ENCODE data around the gene SNCAIP. TPM values are rescaled to one million over a fixed set of nuclear protein-coding genes. Genes with fewer than 3 reads are reported as not detected.

The SNCAIP gene
- total and polyA plus RNA-seq, 2 experiments from 2014 or later: 6.1 to 11.9 TPM

DNA sequence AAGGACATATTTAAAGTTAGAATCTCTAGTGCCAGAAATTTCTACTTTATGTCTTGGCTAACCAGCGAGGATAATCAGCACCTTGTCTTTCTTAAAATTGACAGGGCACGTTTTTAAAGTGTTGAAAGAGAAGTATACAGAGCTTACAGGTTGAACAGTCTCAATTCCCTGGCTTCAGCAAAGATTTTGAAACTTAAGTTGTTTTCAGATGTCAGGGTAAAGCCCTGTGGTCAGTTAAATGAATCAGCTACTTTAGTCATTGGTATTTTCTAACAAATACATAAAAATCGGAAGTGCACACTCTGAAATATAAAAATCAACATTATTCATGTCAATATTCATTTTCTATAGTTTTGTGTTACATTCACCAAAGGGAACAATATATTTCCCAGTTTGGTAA, 29.1 kb downstream of the SNCAIP start:
- no peak for ATAC-seq
- no peaks in the 10 kb centered on the region for H3K36me3 Mint-ChIP-seq (ENCODE audit: low read depth)
- no peaks in the 10 kb centered on the region for H3K9me2 ChIP-seq (ENCODE audit: insufficient read depth)

More for the DNA sequence above, 29.1 kb downstream of the SNCAIP start:
- Histone ChIP-seq H3K4me3 (no peak overlapping the region), H3F3A (replicated peaks; ENCODE audit: low read depth) (no peaks in the 10 kb centered on the region), H3K4me1 (ENCODE audit: insufficient read depth) (no peaks in the 10 kb centered on the region), H2AFZ (no peak overlapping the region), H4K20me1 (replicated peaks; ENCODE audit: insufficient read depth) (no peaks in the 10 kb centered on the region), H3K27ac (ENCODE audit: low read depth) (no peak overlapping the region), H3K36me3 (ENCODE audit: insufficient read depth) (no peaks in the 10 kb centered on the region), H3K79me2 (replicated peaks; ENCODE audit: insufficient read depth) (no peaks in the 10 kb centered on the region), H3K27me3 (ENCODE audit: insufficient read depth) (no peaks in the 10 kb centered on the region), H3K4me2 (no peak overlapping the region)
- DNase-seq (ENCODE audit: low spot score): no peak
- no peaks in the 10 kb centered on the region for H3K4me1 Mint-ChIP-seq
- no peak overlapping the region for H3K4me3 Mint-ChIP-seq
- TF ChIP-seq, protein P1, sequence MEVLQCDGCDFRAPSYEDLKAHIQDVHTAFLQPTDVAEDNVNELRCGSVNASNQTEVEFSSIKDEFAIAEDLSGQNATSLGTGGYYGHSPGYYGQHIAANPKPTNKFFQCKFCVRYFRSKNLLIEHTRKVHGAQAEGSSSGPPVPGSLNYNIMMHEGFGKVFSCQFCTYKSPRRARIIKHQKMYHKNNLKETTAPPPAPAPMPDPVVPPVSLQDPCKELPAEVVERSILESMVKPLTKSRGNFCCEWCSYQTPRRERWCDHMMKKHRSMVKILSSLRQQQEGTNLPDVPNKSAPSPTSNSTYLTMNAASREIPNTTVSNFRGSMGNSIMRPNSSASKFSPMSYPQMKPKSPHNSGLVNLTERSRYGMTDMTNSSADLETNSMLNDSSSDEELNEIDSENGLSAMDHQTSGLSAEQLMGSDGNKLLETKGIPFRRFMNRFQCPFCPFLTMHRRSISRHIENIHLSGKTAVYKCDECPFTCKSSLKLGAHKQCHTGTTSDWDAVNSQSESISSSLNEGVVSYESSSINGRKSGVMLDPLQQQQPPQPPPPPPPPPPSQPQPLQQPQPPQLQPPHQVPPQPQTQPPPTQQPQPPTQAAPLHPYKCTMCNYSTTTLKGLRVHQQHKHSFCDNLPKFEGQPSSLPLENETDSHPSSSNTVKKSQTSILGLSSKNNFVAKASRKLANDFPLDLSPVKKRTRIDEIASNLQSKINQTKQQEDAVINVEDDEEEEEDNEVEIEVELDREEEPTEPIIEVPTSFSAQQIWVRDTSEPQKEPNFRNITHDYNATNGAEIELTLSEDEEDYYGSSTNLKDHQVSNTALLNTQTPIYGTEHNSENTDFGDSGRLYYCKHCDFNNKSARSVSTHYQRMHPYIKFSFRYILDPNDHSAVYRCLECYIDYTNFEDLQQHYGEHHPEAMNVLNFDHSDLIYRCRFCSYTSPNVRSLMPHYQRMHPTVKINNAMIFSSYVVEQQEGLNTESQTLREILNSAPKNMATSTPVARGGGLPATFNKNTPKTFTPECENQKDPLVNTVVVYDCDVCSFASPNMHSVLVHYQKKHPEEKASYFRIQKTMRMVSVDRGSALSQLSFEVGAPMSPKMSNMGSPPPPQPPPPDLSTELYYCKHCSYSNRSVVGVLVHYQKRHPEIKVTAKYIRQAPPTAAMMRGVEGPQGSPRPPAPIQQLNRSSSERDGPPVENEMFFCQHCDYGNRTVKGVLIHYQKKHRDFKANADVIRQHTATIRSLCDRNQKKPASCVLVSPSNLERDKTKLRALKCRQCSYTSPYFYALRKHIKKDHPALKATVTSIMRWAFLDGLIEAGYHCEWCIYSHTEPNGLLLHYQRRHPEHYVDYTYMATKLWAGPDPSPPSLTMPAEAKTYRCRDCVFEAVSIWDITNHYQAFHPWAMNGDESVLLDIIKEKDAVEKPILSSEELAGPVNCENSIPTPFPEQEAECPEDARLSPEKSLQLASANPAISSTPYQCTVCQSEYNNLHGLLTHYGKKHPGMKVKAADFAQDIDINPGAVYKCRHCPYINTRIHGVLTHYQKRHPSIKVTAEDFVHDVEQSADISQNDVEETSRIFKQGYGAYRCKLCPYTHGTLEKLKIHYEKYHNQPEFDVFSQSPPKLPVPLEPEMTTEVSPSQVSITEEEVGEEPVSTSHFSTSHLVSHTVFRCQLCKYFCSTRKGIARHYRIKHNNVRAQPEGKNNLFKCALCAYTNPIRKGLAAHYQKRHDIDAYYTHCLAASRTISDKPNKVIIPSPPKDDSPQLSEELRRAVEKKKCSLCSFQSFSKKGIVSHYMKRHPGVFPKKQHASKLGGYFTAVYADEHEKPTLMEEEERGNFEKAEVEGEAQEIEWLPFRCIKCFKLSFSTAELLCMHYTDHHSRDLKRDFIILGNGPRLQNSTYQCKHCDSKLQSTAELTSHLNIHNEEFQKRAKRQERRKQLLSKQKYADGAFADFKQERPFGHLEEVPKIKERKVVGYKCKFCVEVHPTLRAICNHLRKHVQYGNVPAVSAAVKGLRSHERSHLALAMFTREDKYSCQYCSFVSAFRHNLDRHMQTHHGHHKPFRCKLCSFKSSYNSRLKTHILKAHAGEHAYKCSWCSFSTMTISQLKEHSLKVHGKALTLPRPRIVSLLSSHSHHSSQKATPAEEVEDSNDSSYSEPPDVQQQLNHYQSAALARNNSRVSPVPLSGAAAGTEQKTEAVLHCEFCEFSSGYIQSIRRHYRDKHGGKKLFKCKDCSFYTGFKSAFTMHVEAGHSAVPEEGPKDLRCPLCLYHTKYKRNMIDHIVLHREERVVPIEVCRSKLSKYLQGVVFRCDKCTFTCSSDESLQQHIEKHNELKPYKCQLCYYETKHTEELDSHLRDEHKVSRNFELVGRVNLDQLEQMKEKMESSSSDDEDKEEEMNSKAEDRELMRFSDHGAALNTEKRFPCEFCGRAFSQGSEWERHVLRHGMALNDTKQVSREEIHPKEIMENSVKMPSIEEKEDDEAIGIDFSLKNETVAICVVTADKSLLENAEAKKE (CRISPR knock-in tag; IDR thresholded peaks at IDR 0.05): no peak
- TF ChIP-seq ZNF331 (CRISPR knock-in tag; IDR thresholded peaks at IDR 0.05; ENCODE audit: low read depth) (no peak), EZH2 (IDR thresholded peaks at IDR 0.05; ENCODE audit: low read depth, unreplicated experiment) (no peak), POLR2AphosphoS5 (IDR thresholded peaks at IDR 0.05; ENCODE audit: low read depth) (no peak), CREB1 (CRISPR knock-in tag; IDR thresholded peaks at IDR 0.05; ENCODE audit: low read depth) (no peak), JUNB (IDR thresholded peaks at IDR 0.05; ENCODE audit: unreplicated experiment) (no peak), STAT1 (IDR thresholded peaks at IDR 0.05; ENCODE audit: unreplicated experiment) (no peak), NANOG (IDR thresholded peaks at IDR 0.05; ENCODE audit: borderline replicate concordance) (no peak)
- TF ChIP-seq, protein P2, sequence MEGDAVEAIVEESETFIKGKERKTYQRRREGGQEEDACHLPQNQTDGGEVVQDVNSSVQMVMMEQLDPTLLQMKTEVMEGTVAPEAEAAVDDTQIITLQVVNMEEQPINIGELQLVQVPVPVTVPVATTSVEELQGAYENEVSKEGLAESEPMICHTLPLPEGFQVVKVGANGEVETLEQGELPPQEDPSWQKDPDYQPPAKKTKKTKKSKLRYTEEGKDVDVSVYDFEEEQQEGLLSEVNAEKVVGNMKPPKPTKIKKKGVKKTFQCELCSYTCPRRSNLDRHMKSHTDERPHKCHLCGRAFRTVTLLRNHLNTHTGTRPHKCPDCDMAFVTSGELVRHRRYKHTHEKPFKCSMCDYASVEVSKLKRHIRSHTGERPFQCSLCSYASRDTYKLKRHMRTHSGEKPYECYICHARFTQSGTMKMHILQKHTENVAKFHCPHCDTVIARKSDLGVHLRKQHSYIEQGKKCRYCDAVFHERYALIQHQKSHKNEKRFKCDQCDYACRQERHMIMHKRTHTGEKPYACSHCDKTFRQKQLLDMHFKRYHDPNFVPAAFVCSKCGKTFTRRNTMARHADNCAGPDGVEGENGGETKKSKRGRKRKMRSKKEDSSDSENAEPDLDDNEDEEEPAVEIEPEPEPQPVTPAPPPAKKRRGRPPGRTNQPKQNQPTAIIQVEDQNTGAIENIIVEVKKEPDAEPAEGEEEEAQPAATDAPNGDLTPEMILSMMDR (conservative IDR thresholded peaks at IDR 0.05; ENCODE audit: low read depth in 2 of 2): no peak
- TF ChIP-seq, protein P3, sequence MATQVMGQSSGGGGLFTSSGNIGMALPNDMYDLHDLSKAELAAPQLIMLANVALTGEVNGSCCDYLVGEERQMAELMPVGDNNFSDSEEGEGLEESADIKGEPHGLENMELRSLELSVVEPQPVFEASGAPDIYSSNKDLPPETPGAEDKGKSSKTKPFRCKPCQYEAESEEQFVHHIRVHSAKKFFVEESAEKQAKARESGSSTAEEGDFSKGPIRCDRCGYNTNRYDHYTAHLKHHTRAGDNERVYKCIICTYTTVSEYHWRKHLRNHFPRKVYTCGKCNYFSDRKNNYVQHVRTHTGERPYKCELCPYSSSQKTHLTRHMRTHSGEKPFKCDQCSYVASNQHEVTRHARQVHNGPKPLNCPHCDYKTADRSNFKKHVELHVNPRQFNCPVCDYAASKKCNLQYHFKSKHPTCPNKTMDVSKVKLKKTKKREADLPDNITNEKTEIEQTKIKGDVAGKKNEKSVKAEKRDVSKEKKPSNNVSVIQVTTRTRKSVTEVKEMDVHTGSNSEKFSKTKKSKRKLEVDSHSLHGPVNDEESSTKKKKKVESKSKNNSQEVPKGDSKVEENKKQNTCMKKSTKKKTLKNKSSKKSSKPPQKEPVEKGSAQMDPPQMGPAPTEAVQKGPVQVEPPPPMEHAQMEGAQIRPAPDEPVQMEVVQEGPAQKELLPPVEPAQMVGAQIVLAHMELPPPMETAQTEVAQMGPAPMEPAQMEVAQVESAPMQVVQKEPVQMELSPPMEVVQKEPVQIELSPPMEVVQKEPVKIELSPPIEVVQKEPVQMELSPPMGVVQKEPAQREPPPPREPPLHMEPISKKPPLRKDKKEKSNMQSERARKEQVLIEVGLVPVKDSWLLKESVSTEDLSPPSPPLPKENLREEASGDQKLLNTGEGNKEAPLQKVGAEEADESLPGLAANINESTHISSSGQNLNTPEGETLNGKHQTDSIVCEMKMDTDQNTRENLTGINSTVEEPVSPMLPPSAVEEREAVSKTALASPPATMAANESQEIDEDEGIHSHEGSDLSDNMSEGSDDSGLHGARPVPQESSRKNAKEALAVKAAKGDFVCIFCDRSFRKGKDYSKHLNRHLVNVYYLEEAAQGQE (IDR thresholded peaks at IDR 0.05; ENCODE audit: unreplicated experiment): no peak
- TF ChIP-seq, protein P4, sequence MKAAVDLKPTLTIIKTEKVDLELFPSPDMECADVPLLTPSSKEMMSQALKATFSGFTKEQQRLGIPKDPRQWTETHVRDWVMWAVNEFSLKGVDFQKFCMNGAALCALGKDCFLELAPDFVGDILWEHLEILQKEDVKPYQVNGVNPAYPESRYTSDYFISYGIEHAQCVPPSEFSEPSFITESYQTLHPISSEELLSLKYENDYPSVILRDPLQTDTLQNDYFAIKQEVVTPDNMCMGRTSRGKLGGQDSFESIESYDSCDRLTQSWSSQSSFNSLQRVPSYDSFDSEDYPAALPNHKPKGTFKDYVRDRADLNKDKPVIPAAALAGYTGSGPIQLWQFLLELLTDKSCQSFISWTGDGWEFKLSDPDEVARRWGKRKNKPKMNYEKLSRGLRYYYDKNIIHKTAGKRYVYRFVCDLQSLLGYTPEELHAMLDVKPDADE (IDR thresholded peaks at IDR 0.05): no peak
- no peaks in the 10 kb centered on the region for H3K27me3 Mint-ChIP-seq (ENCODE audit: insufficient read depth, low read depth, poor library complexity)
- no peak overlapping the region for H3K27ac Mint-ChIP-seq
- no peaks in the 10 kb centered on the region for H3K9me3 Mint-ChIP-seq

Measured in GM23338 (cell line).